ENCODE data around the gene TRIM73. TPM values are rescaled to one million over a fixed set of nuclear protein-coding genes. Genes with fewer than 3 reads are reported as not detected.
"Not testable (repeated sequence)": the region's sequence is repeated elsewhere in the genome, so short reads cannot be mapped to it uniquely, and the experiment has no call there.

Gene TRIM73
- total and polyA plus RNA-seq, 11 donors: 0.25 to 1.7 (median 1.1) TPM

DNA sequence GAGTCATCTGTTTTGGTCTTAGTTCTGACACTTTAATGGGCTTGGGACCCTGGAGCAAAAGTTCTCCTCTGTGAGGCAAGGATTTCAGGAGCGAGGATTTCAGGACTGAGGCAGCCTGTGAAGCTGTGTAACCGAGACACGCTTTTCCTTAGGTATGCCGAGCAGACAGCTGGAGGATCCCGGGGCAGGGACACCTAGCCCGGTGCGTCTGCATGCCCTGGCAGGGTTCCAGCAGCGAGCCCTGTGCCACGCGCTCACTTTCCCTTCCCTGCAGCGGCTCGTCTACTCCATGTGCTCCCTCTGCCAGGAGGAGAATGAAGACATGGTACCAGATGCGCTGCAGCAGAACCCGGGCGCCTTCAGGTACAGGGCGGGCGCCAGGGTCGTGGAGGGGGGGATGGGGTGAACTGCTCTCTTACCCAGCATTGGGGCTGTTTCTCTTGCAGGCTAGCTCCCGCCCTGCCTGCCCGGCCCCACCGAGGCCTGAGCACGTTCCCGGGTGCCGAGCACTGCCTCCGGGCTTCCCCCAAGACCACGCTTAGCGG lies 20.5 kb downstream of the TRIM73 start:
- H3K27ac ChIP-seq; H3K9me3 ChIP-seq; H3K4me1 ChIP-seq; ATAC-seq; H3K4me3 ChIP-seq; intact Hi-C loops (cut with DNase I); DNase-seq; H3K27me3 ChIP-seq: not testable (repeated sequence)
- H3K36me3 ChIP-seq: peaks cover 0 to 33% (median 21%) of the 10 kb centered on the region in 9 donors
- WGBS, 4 donors: 60 to 83% (median 75%) methylated on average over 7 to 20 of the region's 27 CpGs

DNA sequence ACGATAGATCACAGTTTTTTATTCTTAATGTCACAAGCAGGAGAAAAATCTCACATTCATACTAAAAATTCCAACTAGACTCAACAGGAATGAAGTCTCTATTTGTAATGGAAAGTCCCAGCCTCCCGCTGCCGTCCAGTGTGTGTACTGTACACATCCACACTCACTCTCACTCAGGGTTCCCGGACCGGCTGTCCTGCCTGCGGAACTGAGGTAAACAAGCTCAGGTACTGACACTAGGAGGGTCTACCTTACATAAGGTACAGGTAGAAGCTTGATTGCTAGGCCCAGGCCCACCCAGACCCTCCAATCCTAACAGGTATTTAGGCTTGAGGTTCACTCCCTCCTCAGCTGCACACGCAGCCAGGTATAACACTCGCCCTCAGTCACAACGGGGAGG lies 21.4 kb downstream of the TRIM73 start:
- WGBS, 4 donors: 90 to 95% (median 92%) methylated on average over 6 to 8 of the region's 9 CpGs
- H3K27ac ChIP-seq; H3K27me3 ChIP-seq; intact Hi-C loops (cut with DNase I); H3K4me1 ChIP-seq; H3K9me3 ChIP-seq; H3K4me3 ChIP-seq; ATAC-seq: not testable (repeated sequence)
- peaks cover 0 to 40% (median 29%) of the 10 kb centered on the region in 9 donors for H3K36me3 ChIP-seq
- peak in 1 of 5 donors; percentile 15 for DNase-seq

DNA sequence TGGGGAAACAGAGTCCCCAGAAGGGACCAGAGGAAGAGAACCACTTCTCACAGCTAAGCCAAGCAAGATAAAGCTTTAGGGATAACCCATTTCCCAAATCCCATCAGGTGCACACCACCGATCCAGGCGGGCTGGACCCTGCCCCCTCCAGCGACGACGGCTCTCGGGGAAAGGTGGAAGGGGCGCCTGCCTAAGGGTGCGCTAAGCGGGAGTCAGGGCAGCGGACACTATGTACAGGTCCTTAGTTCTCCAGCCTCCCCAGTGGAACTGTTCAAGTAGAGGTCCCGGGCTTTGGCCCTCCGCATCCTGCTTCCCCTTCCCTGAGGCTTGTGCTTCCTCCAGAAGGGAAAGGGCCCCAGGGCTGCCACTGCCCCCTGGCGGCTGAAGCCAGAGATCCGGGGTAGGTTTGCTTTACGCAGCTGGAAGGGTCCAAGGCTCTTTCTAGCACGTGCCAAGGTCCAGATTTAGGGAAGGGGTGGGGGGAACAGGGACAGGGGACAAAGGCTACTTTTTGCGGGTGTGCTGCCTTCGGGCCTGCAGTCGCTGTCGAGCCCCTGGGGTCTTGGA lies 22.9 kb downstream of the TRIM73 start:
- 87 to 92% (median 89%) methylated on average over 11 to 16 of the region's 20 CpGs for WGBS, 4 donors
- DNase-seq; intact Hi-C loops (cut with DNase I); H3K27me3 ChIP-seq; H3K9me3 ChIP-seq; H3K4me1 ChIP-seq; H3K4me3 ChIP-seq; H3K27ac ChIP-seq: not testable (repeated sequence)
- peak in 1 of 4 donors; percentile 24 for ATAC-seq
- H3K36me3 ChIP-seq: peaks cover 0 to 43% (median 28%) of the 10 kb centered on the region in 9 donors

DNA sequence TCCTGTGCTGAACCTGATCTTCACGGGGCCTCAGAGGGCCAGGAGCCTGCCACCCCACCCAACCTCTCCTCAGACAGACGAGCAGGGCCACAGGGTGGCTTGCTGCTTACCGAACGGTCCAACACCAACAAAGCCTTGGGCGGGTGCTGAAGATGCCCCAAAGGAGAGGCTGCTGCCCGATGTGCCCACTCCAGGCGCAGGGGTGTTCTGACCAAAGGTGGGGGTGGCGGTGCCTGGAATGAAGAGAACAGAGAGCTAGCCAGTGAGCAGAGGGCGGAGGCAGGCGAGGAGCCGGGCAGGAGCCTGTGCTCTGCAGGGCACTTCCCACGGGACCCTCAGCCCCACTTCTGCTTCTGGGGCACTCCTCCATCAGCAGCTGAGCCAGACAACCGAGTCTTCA lies 23.8 kb downstream of the TRIM73 start:
- H3K4me3 ChIP-seq; H3K9me3 ChIP-seq; intact Hi-C loops (cut with DNase I); H3K4me1 ChIP-seq; H3K27me3 ChIP-seq; H3K27ac ChIP-seq: not testable (repeated sequence)
- H3K36me3 ChIP-seq: peaks cover 0 to 50% (median 35%) of the 10 kb centered on the region in 9 donors
- ATAC-seq (peak in 1 of 4 donors; percentile 6), DNase-seq (peak in 2 of 5 donors; percentile 18 to 20)
- WGBS, 4 donors: 83 to 92% (median 86%) methylated on average over 7 to 12 of the region's 13 CpGs

DNA sequence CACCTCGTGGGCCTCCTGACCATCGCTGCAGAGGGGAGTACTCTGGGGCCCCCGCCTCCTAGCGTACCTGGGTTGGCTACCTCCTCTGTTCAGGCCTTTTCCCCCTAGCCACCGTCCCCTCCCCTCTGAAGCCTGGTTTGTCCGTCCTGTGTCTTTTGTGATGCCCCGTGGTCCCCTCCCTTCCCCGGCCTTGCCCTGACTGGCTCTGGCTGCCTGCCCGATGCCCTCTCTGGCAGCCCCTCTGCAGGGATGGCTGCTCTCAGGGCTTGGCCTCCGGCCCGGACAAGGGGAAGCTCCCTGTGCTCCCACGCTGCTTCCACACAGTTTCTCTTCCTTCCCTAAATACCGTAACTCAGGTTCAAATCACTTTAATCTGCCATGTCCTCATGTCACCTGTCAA lies 24.3 kb downstream of the TRIM73 start:
- peak; percentile 68 to 89 (median 76) for ATAC-seq
- H3K36me3 ChIP-seq: peaks cover 0 to 54% (median 40%) of the 10 kb centered on the region in 9 donors

DNA sequence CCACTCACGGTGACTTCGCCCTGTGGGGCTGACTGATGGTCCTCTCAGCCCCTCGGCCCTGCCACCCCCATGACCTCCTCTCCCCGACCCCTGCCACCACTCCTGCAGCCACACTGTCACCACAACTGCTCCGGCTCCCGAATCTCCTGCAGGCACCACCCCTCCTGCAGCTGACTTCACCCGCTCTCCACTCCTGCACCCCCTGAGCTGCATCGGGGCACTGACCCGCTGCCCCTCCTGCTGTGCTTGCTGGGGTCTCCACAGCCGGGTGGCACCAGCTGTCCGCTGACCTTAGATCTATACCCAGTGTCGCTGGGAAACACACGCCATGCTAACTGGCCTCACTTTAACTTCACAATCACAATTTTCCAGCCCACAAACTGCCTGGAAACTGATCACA lies 24.7 kb downstream of the TRIM73 start:
- ATAC-seq; intact Hi-C loops (cut with DNase I): not testable (repeated sequence)

More for the DNA sequence above, 24.3 kb downstream of the TRIM73 start:
- intact Hi-C loops (cut with DNase I); H3K9me3 ChIP-seq; H3K4me3 ChIP-seq; H3K27ac ChIP-seq; H3K4me1 ChIP-seq; H3K27me3 ChIP-seq: not testable (repeated sequence)
- WGBS, 4 donors: 45 to 51% (median 47%) methylated on average over 9 to 11 of the region's 13 CpGs
- peak; percentile 67 to 80 (median 75) for DNase-seq

DNA sequence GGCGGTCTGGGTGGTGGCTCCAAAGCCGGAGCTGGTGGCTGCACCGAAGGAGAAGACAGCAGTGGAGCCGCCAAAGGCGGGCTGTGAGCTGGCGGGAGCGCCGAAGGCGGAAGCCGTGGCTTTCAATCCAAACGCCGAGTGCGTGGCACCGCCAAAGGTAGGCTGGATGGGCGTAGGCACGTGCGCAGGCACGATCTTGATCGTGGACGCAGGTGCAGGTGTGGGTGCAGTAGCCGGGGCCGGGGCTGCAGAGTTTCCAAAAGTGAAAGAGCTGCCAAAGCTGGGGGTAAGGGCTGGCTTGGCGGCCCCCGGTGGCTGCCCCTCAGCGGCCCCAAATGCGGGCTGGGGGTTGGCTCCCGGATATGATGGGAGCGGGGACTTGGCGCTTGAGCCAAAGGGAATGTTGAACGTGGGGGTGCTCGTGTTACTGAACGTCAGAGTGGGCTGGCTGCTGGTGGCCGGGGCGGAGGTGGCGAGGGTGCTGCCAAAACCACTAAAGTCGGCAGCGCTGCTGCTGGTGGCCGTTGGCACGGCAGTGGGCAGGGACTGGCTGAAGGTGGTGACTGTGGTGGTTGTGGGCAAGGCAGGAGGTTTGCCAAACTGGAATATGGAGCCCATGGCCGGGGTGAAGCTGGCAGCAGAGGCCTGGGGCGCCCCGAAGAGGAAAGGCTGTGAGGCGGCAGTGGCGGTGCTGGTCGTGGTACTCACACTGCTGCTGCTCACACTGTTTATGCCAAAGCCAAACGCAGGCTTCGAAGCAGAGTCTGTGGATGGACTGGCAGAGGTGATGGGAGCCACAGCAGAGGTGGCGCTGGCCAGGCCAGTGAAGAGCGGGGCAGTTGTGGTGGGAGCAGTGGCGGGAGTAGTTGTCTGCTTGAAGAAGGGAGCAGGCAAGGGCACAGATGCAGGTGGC lies 26.6 kb downstream of the TRIM73 start:
- H3K9me3 ChIP-seq; ATAC-seq; intact Hi-C loops (cut with DNase I); H3K27ac ChIP-seq; H3K4me1 ChIP-seq; H3K27me3 ChIP-seq; H3K4me3 ChIP-seq: not testable (repeated sequence)
- peak in 1 of 5 donors; percentile 14 for DNase-seq
- 92 to 97% (median 96%) methylated on average over 30 to 31 of the region's 50 CpGs for WGBS, 4 donors
- peaks cover 0 to 39% (median 24%) of the 10 kb centered on the region in 9 donors for H3K36me3 ChIP-seq

More for the DNA sequence above, 24.7 kb downstream of the TRIM73 start:
- not testable (repeated sequence) for H3K27me3 ChIP-seq, DNase-seq, H3K4me1 ChIP-seq, H3K4me3 ChIP-seq, H3K9me3 ChIP-seq, H3K27ac ChIP-seq
- 66 to 97% (median 74%) methylated on average over 7 to 13 of the region's 13 CpGs for WGBS, 4 donors
- H3K36me3 ChIP-seq: peaks cover 0 to 54% (median 39%) of the 10 kb centered on the region in 9 donors

DNA sequence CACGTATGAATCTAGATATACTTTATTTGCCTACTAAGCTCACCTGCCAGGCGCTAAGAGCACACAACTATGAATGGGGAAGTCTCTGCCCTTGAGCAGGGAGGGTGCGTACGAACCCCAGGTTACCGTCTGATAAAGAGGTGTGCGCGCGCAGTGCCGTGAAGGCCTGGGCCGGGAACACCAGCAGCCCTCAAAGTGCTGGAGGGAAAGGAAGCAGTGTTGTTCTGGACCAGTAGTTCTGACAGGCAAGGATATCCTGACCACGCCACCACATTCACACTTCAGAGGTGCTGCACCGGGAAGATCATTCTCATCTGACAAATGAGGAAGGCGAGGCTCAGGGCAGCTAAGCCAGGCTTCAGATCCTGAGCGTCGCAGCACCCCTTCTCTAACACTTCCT lies 28.1 kb downstream of the TRIM73 start:
- H3K9me3 ChIP-seq; H3K27me3 ChIP-seq; H3K4me3 ChIP-seq; DNase-seq; H3K27ac ChIP-seq; ATAC-seq; intact Hi-C loops (cut with DNase I); H3K4me1 ChIP-seq: not testable (repeated sequence)
- WGBS, 4 donors: 85 to 94% (median 90%) methylated on average over 7 to 12 of the region's 15 CpGs
- H3K36me3 ChIP-seq: peaks cover 0 to 46% (median 27%) of the 10 kb centered on the region in 9 donors

DNA sequence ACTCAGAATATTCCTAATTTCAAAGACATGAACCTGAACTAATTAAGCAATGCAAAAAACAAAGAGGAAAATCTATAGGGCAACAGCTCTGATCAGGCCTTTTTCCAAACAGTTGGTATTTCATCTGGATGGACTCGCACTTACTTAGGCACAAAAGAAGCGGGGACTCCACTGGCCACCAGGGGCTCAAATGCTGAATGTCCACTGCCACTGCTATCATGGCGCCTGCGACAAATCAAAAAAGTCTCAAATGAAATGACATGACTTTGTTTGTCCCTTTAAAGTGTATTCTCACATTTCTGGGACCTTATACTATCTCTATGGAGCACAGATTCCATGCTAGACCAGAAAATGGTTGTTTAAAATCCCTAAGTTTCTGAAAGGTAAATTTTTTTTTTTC lies 43.6 kb downstream of the TRIM73 start:
- intact Hi-C loops (cut with DNase I); ATAC-seq; DNase-seq; H3K4me3 ChIP-seq; H3K9me3 ChIP-seq; H3K27me3 ChIP-seq; H3K4me1 ChIP-seq; H3K27ac ChIP-seq: not testable (repeated sequence)
- WGBS, 4 donors: 95 to 98% (median 97%) methylated on average over 4 of the region's 4 CpGs
- peaks cover 0 to 73% (median 68%) of the 10 kb centered on the region in 9 donors for H3K36me3 ChIP-seq

DNA sequence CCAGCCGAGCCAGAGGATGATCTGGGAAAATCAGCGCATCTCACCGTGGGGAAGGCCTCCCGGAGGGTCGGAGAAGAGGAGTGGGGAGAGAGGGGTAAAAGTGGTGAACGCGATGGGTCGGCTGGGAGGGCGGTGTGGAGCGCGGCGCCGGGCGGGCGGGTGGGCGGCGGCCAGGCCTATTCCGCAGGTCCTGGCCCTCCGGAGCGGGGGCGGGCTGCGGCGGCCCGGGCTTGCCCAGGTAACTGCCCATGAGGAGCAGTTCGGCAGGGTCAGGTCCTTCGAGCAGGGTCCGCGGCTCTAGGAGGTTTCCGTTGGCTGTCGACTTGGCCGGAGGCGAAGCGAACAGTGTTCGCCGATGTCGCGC lies 46.7 kb downstream of the TRIM73 start:
- H3K9me3 ChIP-seq; H3K27me3 ChIP-seq; intact Hi-C loops (cut with DNase I); H3K4me1 ChIP-seq; DNase-seq: not testable (repeated sequence)
- ATAC-seq: peak; percentile 29 to 71 (median 51)
- Histone ChIP-seq H3K27ac (peak overlapping the region in 8 of 12 donors; percentile 73 to 92 (median 83)), H3K4me3 (peak overlapping the region; percentile 38 to 73 (median 64)), H3K36me3 (peaks cover 0 to 42% (median 37%) of the 10 kb centered on the region in 9 donors)
- 0 to 1% (median 0%) methylated on average over 5 to 20 of the region's 37 CpGs for WGBS, 4 donors

Measured in heart left ventricle (tissue), 16 donors.